GM23338 (cell line): ENCODE results near the gene B3GALNT2.

Source experiments
- CREB1 ChIP-seq: fragments of 250-450 bp; sonication (Bioruptor Pico); IDR thresholded peaks from 2 replicates; pipeline ENCODE4 v1.5.0; 2020; ENCODE audit warnings: low read depth, mild to moderate bottlenecking, moderate library complexity
- CTCF ChIP-seq, 2 experiments: fragments of 200-600 bp in 1 of 2; sonication (generic) in 1 of 2; conservative IDR thresholded peaks; 2 replicates each; pipeline versions ENCODE4 v1.5.1 to v1.6.1; 2016 to 2017; ENCODE audit warnings: antibody characterized with exemption in 2 of 2, low read depth in 2 of 2, mild to moderate bottlenecking in 2 of 2, moderate library complexity in 1 of 2
- ETS1 ChIP-seq: IDR thresholded peaks from 2 replicates; pipeline ENCODE4 v1.6.1; 2016; ENCODE audit warnings: antibody characterized with exemption
- EZH2 ChIP-seq: fragments of 200-600 bp; sonication (generic); IDR thresholded peaks from one replicate; pipeline ENCODE4 v1.8.0; 2017; ENCODE audit warnings: antibody characterized with exemption, mild to moderate bottlenecking, low read depth; ENCODE audit not compliant: unreplicated experiment
- EZH2phosphoT487 ChIP-seq: fragments of 200-600 bp; sonication (generic); IDR thresholded peaks from one replicate; pipeline ENCODE4 v1.8.1; 2018; ENCODE audit warnings: antibody characterized with exemption; ENCODE audit not compliant: unreplicated experiment
- JUNB ChIP-seq: IDR thresholded peaks from one replicate; pipeline ENCODE4 v1.6.1; 2016; ENCODE audit warnings: antibody characterized with exemption; ENCODE audit not compliant: unreplicated experiment
- NANOG ChIP-seq: IDR thresholded peaks from 2 replicates; pipeline ENCODE4 v1.6.1; 2016; ENCODE audit warnings: antibody characterized with exemption, borderline replicate concordance
- POLR2AphosphoS5 ChIP-seq: IDR thresholded peaks from 2 replicates; pipeline ENCODE4 v1.6.1; 2016; ENCODE audit warnings: antibody characterized with exemption, low read depth
- REST ChIP-seq: IDR thresholded peaks from one replicate; pipeline ENCODE4 v1.6.1; 2018; ENCODE audit warnings: antibody characterized with exemption; ENCODE audit not compliant: unreplicated experiment
- STAT1 ChIP-seq: IDR thresholded peaks from one replicate; pipeline ENCODE4 v1.6.1; 2016; ENCODE audit warnings: antibody characterized with exemption; ENCODE audit not compliant: unreplicated experiment
- ZNF114 ChIP-seq: fragments of 250-450 bp; sonication (Bioruptor Pico); IDR thresholded peaks from 2 replicates; pipeline ENCODE4 v1.5.0; 2020; ENCODE audit warnings: mild to moderate bottlenecking, moderate library complexity
- ZNF331 ChIP-seq: fragments of 250-450 bp; sonication (Bioruptor Pico); IDR thresholded peaks from 2 replicates; pipeline ENCODE4 v1.5.0; 2020; ENCODE audit warnings: low read depth, mild to moderate bottlenecking, moderate library complexity

- TF ChIP-seq EZH2 (no peak), CTCF (conservative IDR thresholded peaks at IDR 0.05; ENCODE audit: low read depth in 2 of 2) (no peak), POLR2AphosphoS5 (no peak), STAT1 (no peak), CREB1 (CRISPR knock-in tag) (no peak), ETS1 (no peak), EZH2phosphoT487 (no peak), REST (no peak), ZNF114 (no peak), JUNB (no peak), NANOG (no peak), ZNF331 (CRISPR knock-in tag) (no peak)
These were observed 100.1 kb downstream of the B3GALNT2 start for GRCh38 chr1:235404190-235404589.
